ENCODE measurements around the gene CCL26. TPM values are rescaled to one million over a fixed set of nuclear protein-coding genes. Genes with fewer than 3 reads are reported as not detected.

The CCL26 gene
- total RNA-seq, 1 donor from 2014 or later, result not detected

GRCh38 chr7:75809396-75809795 is 37.4 kb upstream of the CCL26 start:
- no peak for DNase-seq (ENCODE audit: low spot score)
- TF ChIP-seq, protein P1, sequence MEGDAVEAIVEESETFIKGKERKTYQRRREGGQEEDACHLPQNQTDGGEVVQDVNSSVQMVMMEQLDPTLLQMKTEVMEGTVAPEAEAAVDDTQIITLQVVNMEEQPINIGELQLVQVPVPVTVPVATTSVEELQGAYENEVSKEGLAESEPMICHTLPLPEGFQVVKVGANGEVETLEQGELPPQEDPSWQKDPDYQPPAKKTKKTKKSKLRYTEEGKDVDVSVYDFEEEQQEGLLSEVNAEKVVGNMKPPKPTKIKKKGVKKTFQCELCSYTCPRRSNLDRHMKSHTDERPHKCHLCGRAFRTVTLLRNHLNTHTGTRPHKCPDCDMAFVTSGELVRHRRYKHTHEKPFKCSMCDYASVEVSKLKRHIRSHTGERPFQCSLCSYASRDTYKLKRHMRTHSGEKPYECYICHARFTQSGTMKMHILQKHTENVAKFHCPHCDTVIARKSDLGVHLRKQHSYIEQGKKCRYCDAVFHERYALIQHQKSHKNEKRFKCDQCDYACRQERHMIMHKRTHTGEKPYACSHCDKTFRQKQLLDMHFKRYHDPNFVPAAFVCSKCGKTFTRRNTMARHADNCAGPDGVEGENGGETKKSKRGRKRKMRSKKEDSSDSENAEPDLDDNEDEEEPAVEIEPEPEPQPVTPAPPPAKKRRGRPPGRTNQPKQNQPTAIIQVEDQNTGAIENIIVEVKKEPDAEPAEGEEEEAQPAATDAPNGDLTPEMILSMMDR (IDR thresholded peaks at IDR 0.05), result no peak
- Mint-ChIP-seq H3K4me1 (ENCODE audit: low read depth) (no peaks in the 10 kb centered on the region), H3K27me3 (ENCODE audit: low read depth) (no peaks in the 10 kb centered on the region), H3K9me3 (ENCODE audit: low read depth) (peaks cover 14% of the 10 kb centered on the region), H3K27ac (ENCODE audit: unreplicated experiment) (no peak overlapping the region), H3K36me3 (ENCODE audit: low read depth) (peaks cover 4% of the 10 kb centered on the region), H3K4me3 (ENCODE audit: unreplicated experiment) (no peak overlapping the region)

DNA sequence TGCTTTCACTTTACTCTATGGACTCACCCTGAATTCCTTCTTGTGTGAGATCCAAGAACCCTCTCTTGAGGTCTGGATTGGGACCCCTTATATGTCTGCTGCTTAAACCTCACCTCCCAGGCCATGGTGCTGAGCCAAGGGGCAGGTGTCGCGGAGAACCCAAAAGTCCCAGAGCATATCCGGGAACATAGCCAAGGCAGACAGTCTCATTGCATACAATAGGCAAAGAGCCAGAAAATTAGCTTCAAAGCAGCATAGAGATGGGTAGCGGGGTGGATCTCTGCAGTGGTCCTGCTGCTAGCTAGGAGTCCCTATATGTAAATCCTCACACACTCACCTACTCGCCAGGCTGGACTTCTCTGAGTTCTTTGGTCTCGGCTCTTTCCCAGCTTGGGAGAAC is 36.1 kb upstream of the CCL26 start:
- TF ChIP-seq, protein P1 (IDR thresholded peaks at IDR 0.05), result no peak
- Mint-ChIP-seq H3K4me1 (ENCODE audit: low read depth) (no peaks in the 10 kb centered on the region), H3K27me3 (ENCODE audit: low read depth) (peaks cover 6% of the 10 kb centered on the region), H3K9me3 (ENCODE audit: low read depth) (peaks cover 14% of the 10 kb centered on the region), H3K36me3 (ENCODE audit: low read depth) (peaks cover 4% of the 10 kb centered on the region), H3K4me3 (ENCODE audit: unreplicated experiment) (no peak overlapping the region), H3K27ac (ENCODE audit: unreplicated experiment) (no peak overlapping the region)
- no peak for DNase-seq (ENCODE audit: low spot score)

GRCh38 chr7:75807452-75807851 is 35.4 kb upstream of the CCL26 start:
- TF ChIP-seq, protein P1 (IDR thresholded peaks at IDR 0.05), result no peak
- H3K9me3 Mint-ChIP-seq (ENCODE audit: low read depth), result peaks cover 14% of the 10 kb centered on the region
- H3K27me3 Mint-ChIP-seq (ENCODE audit: low read depth), result peaks cover 6% of the 10 kb centered on the region
- H3K4me3 Mint-ChIP-seq (ENCODE audit: unreplicated experiment), result no peak overlapping the region
- H3K36me3 Mint-ChIP-seq (ENCODE audit: low read depth), result peaks cover 4% of the 10 kb centered on the region
- no peak overlapping the region for H3K27ac Mint-ChIP-seq (ENCODE audit: unreplicated experiment)
- H3K4me1 Mint-ChIP-seq (ENCODE audit: low read depth), result no peaks in the 10 kb centered on the region
- no peak for DNase-seq (ENCODE audit: low spot score)

GRCh38 chr7:75806560-75807307 is 34.7 kb upstream of the CCL26 start:
- Mint-ChIP-seq H3K27me3 (ENCODE audit: low read depth) (peaks cover 6% of the 10 kb centered on the region), H3K9me3 (ENCODE audit: low read depth) (peaks cover 14% of the 10 kb centered on the region), H3K4me1 (ENCODE audit: low read depth) (no peaks in the 10 kb centered on the region), H3K4me3 (ENCODE audit: unreplicated experiment) (no peak overlapping the region), H3K27ac (ENCODE audit: unreplicated experiment) (no peak overlapping the region), H3K36me3 (ENCODE audit: low read depth) (peaks cover 4% of the 10 kb centered on the region)
- no peak for DNase-seq (ENCODE audit: low spot score)
- TF ChIP-seq, protein P1 (IDR thresholded peaks at IDR 0.05), result no peak

GRCh38 chr7:75804705-75805104 is 32.7 kb upstream of the CCL26 start:
- Mint-ChIP-seq H3K27ac (ENCODE audit: unreplicated experiment) (no peak overlapping the region), H3K4me1 (ENCODE audit: low read depth) (no peaks in the 10 kb centered on the region), H3K4me3 (ENCODE audit: unreplicated experiment) (no peak overlapping the region), H3K9me3 (ENCODE audit: low read depth) (peaks cover 14% of the 10 kb centered on the region), H3K36me3 (ENCODE audit: low read depth) (peaks cover 4% of the 10 kb centered on the region), H3K27me3 (ENCODE audit: low read depth) (peaks cover 6% of the 10 kb centered on the region)
- TF ChIP-seq, protein P1 (IDR thresholded peaks at IDR 0.05), result no peak
- DNase-seq (ENCODE audit: low spot score), result no peak
